Activated T-cell treated with anti-CD3 and anti-CD28 coated beads, Interleukin-2, amount 50 U/mL, for 1 hour (primary cell): Measurements from ENCODE around the gene C7orf25.
"Not testable (repeated sequence)": the region's sequence is repeated elsewhere in the genome, so short reads cannot be mapped to it uniquely, and the experiment has no call there.

ENCODE experiments used
- DNase-seq: peaks from one replicate; pipeline ENCODE4 v3.0.0-alpha.2; 2020

C7orf25 gene

DNA sequence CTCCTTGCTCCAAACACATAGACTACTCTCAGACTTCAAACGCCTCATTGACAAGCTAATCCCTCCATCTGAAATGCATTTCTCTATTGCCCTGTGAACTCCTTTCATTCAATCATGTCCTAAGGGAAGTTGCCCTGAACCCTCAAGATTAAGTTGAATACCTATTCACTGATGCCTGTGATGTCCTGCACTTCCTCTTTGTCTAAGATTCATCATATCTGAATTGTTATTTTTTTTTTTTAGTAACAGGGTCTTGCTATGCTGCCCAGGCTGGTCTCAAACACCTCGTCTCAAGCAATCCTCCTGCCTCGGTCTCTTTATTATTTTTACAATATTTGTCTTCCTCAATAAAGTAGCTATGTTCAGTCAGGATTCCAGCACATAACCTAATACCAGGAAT lies 16.9 kb upstream of the C7orf25 start:
- DNase-seq, result no peak

GRCh38 chr7:42926204-42926603 lies 14.3 kb upstream of the C7orf25 start:
- no peak for DNase-seq

GRCh38 chr7:42925630-42926029 lies 13.8 kb upstream of the C7orf25 start:
- DNase-seq, result no peak

GRCh38 chr7:42924223-42924838 lies 12.5 kb upstream of the C7orf25 start:
- no peak for DNase-seq

- no peak for DNase-seq
These were observed 10.3 kb upstream of the C7orf25 start for GRCh38 chr7:42922017-42922753.

DNA sequence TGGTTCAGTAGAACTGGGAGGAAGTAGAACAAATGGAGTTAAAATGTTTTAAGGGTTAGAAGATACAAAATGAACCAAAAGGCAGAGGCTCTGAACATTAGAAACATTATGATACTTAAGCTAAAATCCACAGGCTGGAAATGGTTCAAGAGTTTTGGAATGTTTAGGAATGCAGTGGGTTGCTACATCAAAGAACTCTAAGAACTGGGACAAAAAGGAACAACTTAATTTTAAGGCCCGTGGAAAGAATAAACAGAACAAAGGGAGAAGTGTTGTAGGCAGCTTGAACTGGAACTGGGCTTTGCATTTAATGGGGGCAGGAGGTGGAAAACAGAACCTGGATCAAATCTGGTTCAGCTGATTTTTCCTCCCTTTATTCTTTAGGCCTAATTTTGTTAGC lies 3.5 kb upstream of the C7orf25 start:
- DNase-seq, result no peak

GRCh38 chr7:42914421-42915045 lies 2.7 kb upstream of the C7orf25 start:
- no peak for DNase-seq

DNA sequence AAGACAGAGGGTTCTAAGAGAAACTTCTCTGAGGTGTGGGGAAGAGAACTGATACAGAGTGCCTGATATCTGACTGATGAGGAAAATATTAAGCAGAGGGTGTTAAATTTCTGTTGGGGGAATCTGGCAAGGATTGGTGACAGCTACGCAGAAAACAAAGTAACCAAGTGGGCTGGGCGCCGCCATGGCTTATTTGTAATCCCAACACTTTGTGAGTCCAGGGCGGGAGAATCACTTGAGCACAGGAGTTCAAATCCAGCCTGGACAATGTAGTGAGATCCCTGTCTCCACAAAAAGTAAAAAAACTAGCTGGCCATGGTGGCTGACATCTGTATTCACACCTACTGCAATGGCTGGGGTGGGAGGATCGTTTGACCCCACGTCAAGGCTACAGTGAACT lies 2.1 kb upstream of the C7orf25 start:
- no peak for DNase-seq

DNA sequence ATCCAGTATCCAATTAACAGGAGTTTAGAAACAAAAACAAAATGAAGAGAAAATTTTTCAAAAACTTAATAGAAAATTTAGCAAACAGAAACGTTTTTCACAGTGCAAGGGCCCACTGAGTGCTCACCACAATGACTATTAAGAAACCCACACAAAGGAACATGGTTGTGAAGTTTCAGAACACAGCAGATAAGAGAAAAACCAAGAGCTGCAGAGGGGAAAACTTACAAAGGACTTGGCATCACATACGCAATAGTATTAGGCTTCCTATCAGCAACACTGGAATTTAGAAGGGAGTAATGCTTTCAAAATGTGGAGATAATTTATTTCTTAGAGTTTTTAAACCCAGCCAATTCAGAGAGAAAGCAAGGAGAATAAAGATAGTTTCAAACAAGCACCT lies 1.7 kb upstream of the C7orf25 start:
- DNase-seq, result no peak

DNA sequence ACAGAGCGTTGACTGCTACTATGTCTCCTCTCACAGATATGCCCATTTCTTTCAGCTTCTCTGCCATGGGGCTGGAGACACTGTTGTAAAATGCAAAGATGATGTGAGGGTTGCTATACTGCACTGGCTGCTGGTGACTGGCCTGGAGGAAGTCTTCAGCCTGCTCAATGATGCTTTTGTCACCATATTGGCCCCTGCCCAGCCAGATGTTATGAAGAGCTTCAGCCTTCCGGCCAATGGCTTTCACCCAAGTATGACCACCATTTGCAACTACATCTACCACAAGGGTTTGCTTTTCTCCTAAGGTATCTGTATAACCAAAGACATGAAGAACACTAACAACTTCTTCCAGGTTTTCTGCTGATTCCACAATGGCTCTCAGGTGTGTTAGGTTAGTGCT lies 1.6 kb downstream of the C7orf25 start:
- no peak for DNase-seq

DNA sequence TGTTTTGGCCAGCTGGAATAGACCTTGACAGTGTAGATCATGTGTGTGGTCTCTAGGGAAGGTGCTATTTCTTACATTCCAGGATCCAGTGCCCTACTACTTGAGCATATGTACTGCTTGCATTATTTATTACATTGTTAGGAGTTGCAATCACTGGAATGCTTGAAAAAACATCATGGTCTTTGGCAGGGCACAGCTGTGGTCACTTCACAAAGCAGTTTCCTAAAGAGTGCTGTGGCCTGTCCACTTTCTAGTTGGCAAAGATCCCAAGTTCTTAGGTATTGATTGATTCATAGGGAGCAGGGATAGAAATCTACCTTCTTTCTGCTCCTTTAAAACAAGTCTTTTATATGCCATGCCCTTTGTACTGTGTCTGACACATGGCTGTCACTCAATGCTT lies 4.6 kb downstream of the C7orf25 start:
- DNase-seq, result no peak

GRCh38 chr7:42906181-42906580 lies 5.7 kb downstream of the C7orf25 start:
- DNase-seq, result no peak

- no peak for DNase-seq
These were observed 9.5 kb downstream of the C7orf25 start for GRCh38 chr7:42902331-42902730.

GRCh38 chr7:42900842-42901241 lies 11.0 kb downstream of the C7orf25 start:
- DNase-seq, result no peak

DNA sequence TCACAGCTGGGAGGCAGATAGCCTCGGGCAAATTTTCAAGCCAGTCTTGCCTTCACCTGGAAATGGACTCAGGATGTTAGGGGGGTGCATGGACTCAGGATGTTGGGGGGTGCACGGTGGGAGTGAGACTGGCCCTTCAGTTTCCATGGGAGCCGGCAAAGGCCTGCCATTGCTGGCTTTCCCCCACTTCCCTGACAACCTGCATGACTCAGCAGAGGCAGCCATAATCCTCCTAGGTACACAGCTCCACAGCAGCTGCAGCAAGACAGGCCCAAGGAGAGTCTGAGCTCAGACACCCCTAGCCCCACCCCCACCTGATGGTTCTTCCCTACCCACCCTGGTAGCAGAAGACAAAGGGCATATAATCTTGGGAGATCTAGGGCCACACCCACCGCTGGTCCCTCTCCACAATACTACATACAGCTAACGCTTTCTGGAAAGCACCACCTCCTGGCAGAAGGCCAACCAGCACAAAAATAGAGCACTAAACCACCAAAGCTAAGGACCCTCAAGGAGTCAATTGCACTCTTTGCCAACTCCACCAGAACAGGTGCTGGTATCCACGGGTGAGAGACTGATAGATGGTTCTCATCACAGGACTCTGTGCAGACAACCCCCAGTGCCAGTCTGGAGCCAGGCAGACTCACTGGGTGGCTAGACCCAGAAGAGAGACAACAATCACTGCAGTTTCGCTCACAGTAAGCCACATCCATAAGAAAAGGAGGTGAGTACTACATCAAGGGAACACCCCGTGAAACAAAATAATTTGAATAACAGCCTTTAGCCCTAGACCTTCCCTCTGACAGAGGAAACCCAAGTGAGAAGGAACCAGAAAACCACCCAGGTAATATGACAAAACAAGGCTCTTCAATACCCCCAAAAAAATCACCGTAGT lies 18.3 kb downstream of the C7orf25 start:
- DNase-seq, result no peak

DNA sequence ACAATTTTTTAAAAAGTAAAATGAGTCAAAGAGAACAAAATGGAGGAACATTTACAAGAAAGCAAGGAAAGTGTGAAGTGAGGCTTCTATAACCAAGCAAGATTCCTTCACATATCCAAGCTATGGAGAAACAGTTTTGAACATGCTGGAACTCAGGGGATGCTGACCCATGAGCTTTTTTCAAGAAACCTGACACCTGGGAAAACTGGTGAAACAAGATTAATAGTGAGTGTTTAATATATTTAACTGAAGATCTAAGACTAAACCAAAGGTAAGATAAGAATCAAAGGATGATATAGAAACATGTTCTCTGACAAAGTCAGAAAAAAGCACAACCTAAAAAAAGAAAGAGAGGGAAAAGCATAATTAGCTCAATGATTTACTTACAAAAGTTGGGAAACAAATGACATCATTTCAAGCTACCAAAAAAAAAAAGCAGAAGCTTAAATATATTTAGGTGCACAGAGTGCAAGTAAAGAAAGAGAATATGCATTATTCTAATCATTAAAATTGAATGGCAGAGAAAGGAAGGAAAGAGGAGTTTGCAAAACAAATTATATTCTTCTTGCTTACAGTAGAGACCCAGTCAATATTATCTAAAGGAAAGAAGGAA lies 24.9 kb downstream of the C7orf25 start:
- DNase-seq, result no peak

GRCh38 chr7:42886129-42886528 lies 25.7 kb downstream of the C7orf25 start:
- DNase-seq, result no peak

- DNase-seq, result not testable (repeated sequence)
These were observed 26.7 kb downstream of the C7orf25 start for GRCh38 chr7:42885183-42885582.

- no peak for DNase-seq
These were observed 27.9 kb downstream of the C7orf25 start for GRCh38 chr7:42883950-42884349.

GRCh38 chr7:42880392-42880791 lies 31.5 kb downstream of the C7orf25 start:
- DNase-seq, result no peak

DNA sequence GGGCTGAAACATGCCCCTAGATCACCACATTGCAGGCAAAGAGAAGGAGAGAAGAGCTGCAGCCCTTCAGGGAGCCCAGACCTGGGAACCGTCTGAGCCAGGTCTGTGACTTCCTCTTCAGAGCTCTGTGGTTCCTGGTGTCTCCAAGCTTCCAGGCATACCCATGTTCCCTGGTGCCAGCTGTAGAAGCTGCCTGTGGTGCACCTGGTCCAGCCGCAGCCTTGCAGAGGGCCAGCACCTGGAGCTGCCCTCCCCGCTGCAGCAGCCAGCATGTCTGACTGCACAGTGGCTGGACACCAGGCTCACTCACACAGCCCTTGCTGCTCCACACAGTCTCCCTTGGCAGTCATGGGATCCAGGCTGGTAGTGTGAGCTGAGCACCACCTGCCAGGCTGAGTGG lies 33.6 kb downstream of the C7orf25 start:
- DNase-seq, result no peak

DNA sequence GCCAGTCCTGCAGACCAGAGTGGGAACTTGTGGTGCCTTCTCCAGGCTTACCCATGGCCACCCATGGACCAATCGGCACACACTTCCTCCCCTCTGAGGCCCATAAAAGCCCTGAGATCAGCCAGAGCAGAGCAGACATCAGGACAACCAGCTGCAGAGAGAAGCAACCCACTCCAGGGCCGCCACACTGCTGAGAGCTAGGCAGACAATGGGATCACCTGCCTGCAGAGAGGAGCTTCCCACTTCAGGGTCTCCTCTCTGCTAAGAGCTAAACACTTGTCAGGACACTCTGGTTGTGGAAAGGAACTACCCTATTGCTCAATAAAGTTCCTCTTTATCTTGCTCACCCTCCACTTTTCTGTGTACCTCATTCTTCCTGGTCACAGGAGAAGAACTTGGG lies 34.0 kb downstream of the C7orf25 start:
- no peak for DNase-seq
